HFFc6 (cell line): ENCODE results near the gene TSNAXIP1. TPM values are rescaled to one million over a fixed set of nuclear protein-coding genes. Genes with fewer than 3 reads are reported as not detected.

Experiments used
- DNase-seq: peaks from one replicate; pipeline ENCODE4 v3.0.0-alpha.2; 2018
- H3K27ac Mint-ChIP-seq: 2 replicates; pipeline ENCODE4 v1.8.0; 2020; ENCODE audit warnings: mild to moderate bottlenecking, mixed read lengths
- H3K27me3 Mint-ChIP-seq: 2 replicates; pipeline ENCODE4 v1.8.0; 2021; ENCODE audit warnings: mild to moderate bottlenecking, moderate library complexity, mixed read lengths; ENCODE audit not compliant: insufficient read depth
- H3K36me3 Mint-ChIP-seq: 2 replicates; pipeline ENCODE4 v1.8.0; 2021; ENCODE audit warnings: low read depth, mixed read lengths
- H3K4me1 Mint-ChIP-seq: 2 replicates; pipeline ENCODE4 v1.8.0; 2020; ENCODE audit warnings: low read depth, mixed read lengths
- H3K4me3 Mint-ChIP-seq: 2 replicates; pipeline ENCODE4 v1.8.0; 2020; ENCODE audit warnings: mild to moderate bottlenecking, moderate library complexity, mixed read lengths
- H3K9me3 Mint-ChIP-seq: 2 replicates; pipeline ENCODE4 v1.8.0; 2020; ENCODE audit warnings: mild to moderate bottlenecking, mixed read lengths
- CTCF ChIP-seq: fragments of 200-600 bp; sonication (generic); IDR thresholded peaks from 2 replicates; pipeline ENCODE4 v1.5.0; 2021; ENCODE audit warnings: antibody characterized with exemption, mild to moderate bottlenecking
- total RNA-seq, 6 experiments: library from RNA; stranded (reverse); fragmentation: NEBNext Ultra II Directional; extraction: Animal tissue kit (Norgen Biotek cat#: 25700); gene quantifications; 2 replicates in 1 of 6; 3 replicates in 5 of 6; pipeline ENCODE4 v1.2.3, GENCODE V29; 2021

TSNAXIP1 gene
- total RNA-seq, 6 experiments from 2014 or later = 0.23 to 1.3 (median 0.79) TPM

GRCh38 chr16:67801241-67801640 is 5.4 kb upstream of the TSNAXIP1 start:
- Mint-ChIP-seq H3K9me3 (no peaks in the 10 kb centered on the region), H3K36me3 (peaks cover 15% of the 10 kb centered on the region), H3K4me1 (peaks cover 23% of the 10 kb centered on the region), H3K27ac (no peak overlapping the region), H3K27me3 (no peaks in the 10 kb centered on the region; the same call in 1 of the 2 replicates), H3K4me3 (no peak overlapping the region)
- TF ChIP-seq CTCF = no peak
- no peak for DNase-seq

- Mint-ChIP-seq H3K36me3 (peaks cover 15% of the 10 kb centered on the region), H3K27me3 (no peaks in the 10 kb centered on the region; the same call in 1 of the 2 replicates), H3K27ac (no peak overlapping the region), H3K4me1 (peaks cover 23% of the 10 kb centered on the region), H3K4me3 (no peak overlapping the region), H3K9me3 (no peaks in the 10 kb centered on the region)
- DNase-seq = no peak
- TF ChIP-seq CTCF = no peak
Measured at GRCh38 chr16:67801883-67802282, 4.8 kb upstream of the TSNAXIP1 start.

GRCh38 chr16:67803894-67804293 is 2.8 kb upstream of the TSNAXIP1 start:
- Mint-ChIP-seq H3K4me3 (no peak overlapping the region), H3K27ac (no peak overlapping the region), H3K4me1 (peaks cover 32% of the 10 kb centered on the region), H3K9me3 (no peaks in the 10 kb centered on the region), H3K36me3 (peaks cover 15% of the 10 kb centered on the region), H3K27me3 (no peaks in the 10 kb centered on the region; the same call in 1 of the 2 replicates)
- DNase-seq = no peak
- TF ChIP-seq CTCF = no peak

GRCh38 chr16:67804853-67805542 is 1.7 kb upstream of the TSNAXIP1 start:
- peak overlapping the region; percentile 93 for H3K27ac Mint-ChIP-seq
- peak overlapping the region; percentile 97 for H3K4me3 Mint-ChIP-seq
- DNase-seq = peak; percentile 8
- no peaks in the 10 kb centered on the region for H3K9me3 Mint-ChIP-seq
- no peaks in the 10 kb centered on the region; the same call in 1 of the 2 replicates for H3K27me3 Mint-ChIP-seq
- H3K36me3 Mint-ChIP-seq = peaks cover 9% of the 10 kb centered on the region; the same call in 1 of the 2 replicates
- peaks cover 32% of the 10 kb centered on the region for H3K4me1 Mint-ChIP-seq
- no peak for TF ChIP-seq CTCF

- no peak for DNase-seq
- H3K27me3 Mint-ChIP-seq = no peaks in the 10 kb centered on the region; the same call in 1 of the 2 replicates
- no peak for TF ChIP-seq CTCF
- peaks cover 24% of the 10 kb centered on the region for H3K4me1 Mint-ChIP-seq
- peak overlapping the region; percentile 93 for H3K27ac Mint-ChIP-seq
- peak overlapping the region; percentile 97 for H3K4me3 Mint-ChIP-seq
- H3K36me3 Mint-ChIP-seq = peaks cover 9% of the 10 kb centered on the region; the same call in 1 of the 2 replicates
- H3K9me3 Mint-ChIP-seq = no peaks in the 10 kb centered on the region
Measured at GRCh38 chr16:67805718-67806427, 816 bp upstream of the TSNAXIP1 start.
